Measurements from ENCODE around the gene TMEM132C. TPM values are rescaled to one million over a fixed set of nuclear protein-coding genes. Genes with fewer than 3 reads are reported as not detected.

TMEM132C gene
- total RNA-seq, 1 experiment from 2014 or later = not detected

DNA sequence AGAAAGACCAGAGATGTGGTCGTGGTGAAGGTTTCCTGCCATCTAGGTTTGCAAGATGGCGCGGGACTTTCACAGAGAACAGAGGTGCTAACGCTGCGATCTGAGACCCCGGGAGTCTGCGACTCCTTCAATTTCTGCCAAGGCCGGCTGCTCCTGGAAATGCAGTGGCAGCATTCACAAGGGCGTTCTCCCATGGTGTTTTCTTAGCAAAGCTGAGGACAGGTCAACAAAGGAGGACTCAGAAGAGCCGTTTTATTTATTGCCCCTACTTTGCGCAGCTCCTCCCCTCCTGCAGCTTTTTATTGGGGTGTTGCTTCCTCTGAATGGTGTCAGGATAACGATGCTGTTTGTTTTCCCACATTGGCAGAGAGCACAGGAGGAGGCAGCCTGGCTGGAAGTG lies 86.3 kb downstream of the TMEM132C start:
- no peak overlapping the region for H3K27ac ChIP-seq (ENCODE audit: low read length)
- H3K36me3 ChIP-seq (ENCODE audit: low read depth, low read length) = no peaks in the 10 kb centered on the region
- H3K9me2 ChIP-seq (replicated peaks; ENCODE audit: low read length) = no peaks in the 10 kb centered on the region
- no peak for ATAC-seq
- no peak overlapping the region for H3K4me3 ChIP-seq (ENCODE audit: low read length)
- intact Hi-C loops (cut with micrococcal nuclease) = no loop called here
- no peak overlapping the region for H3K4me2 ChIP-seq (ENCODE audit: low read length)
- H2AFZ ChIP-seq (ENCODE audit: low read length) = no peak overlapping the region
- no peaks in the 10 kb centered on the region for H3F3A ChIP-seq (ENCODE audit: low read length, unreplicated experiment)
- no peak for DNase-seq
- ChIA-PET POLR2A (ENCODE audit: unreplicated experiment) (no interaction called here), CTCF (no interaction called here)
- H3K9ac ChIP-seq (ENCODE audit: low read length) = no peak overlapping the region
- no TSS peak for BruUV-seq (replicated peaks)
- H3K4me1 ChIP-seq (ENCODE audit: insufficient read depth, low read length) = no peaks in the 10 kb centered on the region
- TF ChIP-seq EZH2 (IDR thresholded peaks at IDR 0.05; ENCODE audit: low read length, unreplicated experiment) (no peak), EZH2phosphoT487 (IDR thresholded peaks at IDR 0.05; ENCODE audit: borderline replicate concordance, low read length) (no peak)
- H3K9me3 ChIP-seq (ENCODE audit: low read length) = no peaks in the 10 kb centered on the region
- peaks cover 39% of the 10 kb centered on the region for H3K27me3 ChIP-seq (ENCODE audit: low read length)
- no peaks in the 10 kb centered on the region for H4K20me1 ChIP-seq (ENCODE audit: low read length)
- H3K79me2 ChIP-seq (ENCODE audit: low read length) = no peaks in the 10 kb centered on the region

DNA sequence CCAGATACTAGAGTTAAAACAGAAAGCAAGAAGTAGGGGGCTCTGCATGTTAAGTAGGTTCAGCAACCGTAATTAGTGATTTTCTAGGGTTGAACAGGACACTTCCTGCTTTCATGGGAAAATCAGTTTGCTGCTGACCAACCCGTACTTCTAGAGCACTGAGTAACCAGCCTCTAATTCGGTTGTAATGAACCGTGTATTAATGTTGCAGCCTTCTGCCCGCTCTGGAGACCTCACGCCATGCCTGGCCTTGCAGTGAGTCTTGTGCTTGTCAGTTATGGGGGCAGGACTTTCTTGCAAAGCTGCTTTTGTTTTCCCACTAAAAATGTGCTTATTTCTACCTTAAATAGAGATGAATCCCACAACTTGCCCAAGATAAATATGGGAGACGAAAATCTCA lies 89.6 kb downstream of the TMEM132C start:
- no peak overlapping the region for H3K9ac ChIP-seq (ENCODE audit: low read length)
- no peak overlapping the region for H3K27ac ChIP-seq (ENCODE audit: low read length)
- intact Hi-C loops (cut with micrococcal nuclease) = no loop called here
- no peak overlapping the region for H3K4me3 ChIP-seq (ENCODE audit: low read length)
- H3K9me3 ChIP-seq (ENCODE audit: low read length) = no peaks in the 10 kb centered on the region
- no peaks in the 10 kb centered on the region for H4K20me1 ChIP-seq (ENCODE audit: low read length)
- H3F3A ChIP-seq (ENCODE audit: low read length, unreplicated experiment) = no peaks in the 10 kb centered on the region
- H3K4me2 ChIP-seq (ENCODE audit: low read length) = no peak overlapping the region
- POLR2A ChIA-PET (ENCODE audit: unreplicated experiment) = interaction anchor here (0.6 kb wide), 1 partner anchor 83 kb away, joined by 3 read pairs; no protein-coding TSS in a partner anchor
- CTCF ChIA-PET = no interaction called here
- BruUV-seq (replicated peaks) = no TSS peak
- ATAC-seq = no peak
- H3K27me3 ChIP-seq (ENCODE audit: low read length) = peaks cover 59% of the 10 kb centered on the region
- H3K9me2 ChIP-seq (replicated peaks; ENCODE audit: low read length) = no peaks in the 10 kb centered on the region
- no peaks in the 10 kb centered on the region for H3K4me1 ChIP-seq (ENCODE audit: insufficient read depth, low read length)
- DNase-seq = no peak
- no peaks in the 10 kb centered on the region for H3K79me2 ChIP-seq (ENCODE audit: low read length)
- H3K36me3 ChIP-seq (ENCODE audit: low read depth, low read length) = no peaks in the 10 kb centered on the region
- TF ChIP-seq EZH2 (IDR thresholded peaks at IDR 0.05; ENCODE audit: low read length, unreplicated experiment) (no peak), EZH2phosphoT487 (IDR thresholded peaks at IDR 0.05; ENCODE audit: borderline replicate concordance, low read length) (no peak)
- TF ChIP-seq, protein P1, sequence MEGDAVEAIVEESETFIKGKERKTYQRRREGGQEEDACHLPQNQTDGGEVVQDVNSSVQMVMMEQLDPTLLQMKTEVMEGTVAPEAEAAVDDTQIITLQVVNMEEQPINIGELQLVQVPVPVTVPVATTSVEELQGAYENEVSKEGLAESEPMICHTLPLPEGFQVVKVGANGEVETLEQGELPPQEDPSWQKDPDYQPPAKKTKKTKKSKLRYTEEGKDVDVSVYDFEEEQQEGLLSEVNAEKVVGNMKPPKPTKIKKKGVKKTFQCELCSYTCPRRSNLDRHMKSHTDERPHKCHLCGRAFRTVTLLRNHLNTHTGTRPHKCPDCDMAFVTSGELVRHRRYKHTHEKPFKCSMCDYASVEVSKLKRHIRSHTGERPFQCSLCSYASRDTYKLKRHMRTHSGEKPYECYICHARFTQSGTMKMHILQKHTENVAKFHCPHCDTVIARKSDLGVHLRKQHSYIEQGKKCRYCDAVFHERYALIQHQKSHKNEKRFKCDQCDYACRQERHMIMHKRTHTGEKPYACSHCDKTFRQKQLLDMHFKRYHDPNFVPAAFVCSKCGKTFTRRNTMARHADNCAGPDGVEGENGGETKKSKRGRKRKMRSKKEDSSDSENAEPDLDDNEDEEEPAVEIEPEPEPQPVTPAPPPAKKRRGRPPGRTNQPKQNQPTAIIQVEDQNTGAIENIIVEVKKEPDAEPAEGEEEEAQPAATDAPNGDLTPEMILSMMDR (conservative IDR thresholded peaks at IDR 0.05; ENCODE audit: low read depth, low read length) = no peak
- no peak overlapping the region for H2AFZ ChIP-seq (ENCODE audit: low read length)

DNA sequence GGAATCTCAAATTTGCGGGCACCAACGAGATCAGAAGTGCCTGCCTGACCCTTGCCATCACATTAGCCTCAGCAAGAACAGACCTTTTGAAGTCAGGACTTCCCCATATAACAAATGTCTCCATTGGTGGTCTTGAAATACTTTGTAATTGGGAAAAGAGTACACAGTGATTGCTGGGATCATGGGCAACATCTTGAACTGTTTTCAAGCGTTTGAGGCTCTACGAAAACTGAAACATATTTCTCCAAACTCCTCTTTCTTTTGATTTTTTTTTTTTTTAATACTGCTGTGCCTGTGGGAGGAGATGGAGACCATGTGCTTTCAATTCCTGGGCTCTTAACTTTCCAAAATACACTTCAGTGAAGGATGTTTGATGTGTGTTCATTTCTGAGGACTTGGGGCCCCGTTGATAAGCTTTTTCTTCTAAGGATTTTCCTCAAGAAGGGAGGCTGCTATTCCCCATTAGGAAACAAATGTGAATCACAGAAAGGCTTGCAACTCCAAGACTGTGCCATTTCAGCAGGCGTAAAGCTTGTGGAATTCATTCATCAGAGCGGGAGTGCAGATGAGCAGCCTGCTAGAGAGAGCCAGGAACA lies 94.5 kb downstream of the TMEM132C start:
- H3K4me2 ChIP-seq (ENCODE audit: low read length) = no peak overlapping the region
- H3K79me2 ChIP-seq (ENCODE audit: low read length) = no peaks in the 10 kb centered on the region
- no peaks in the 10 kb centered on the region for H4K20me1 ChIP-seq (ENCODE audit: low read length)
- no TSS peak for BruUV-seq (replicated peaks)
- POLR2A ChIA-PET (ENCODE audit: unreplicated experiment) = no interaction called here
- no peak overlapping the region for H3K4me3 ChIP-seq (ENCODE audit: low read length)
- no peaks in the 10 kb centered on the region for H3K9me3 ChIP-seq (ENCODE audit: low read length)
- intact Hi-C loops (cut with micrococcal nuclease) = no loop called here
- no peaks in the 10 kb centered on the region for H3K9me2 ChIP-seq (replicated peaks; ENCODE audit: low read length)
- H3K9ac ChIP-seq (ENCODE audit: low read length) = no peak overlapping the region
- H3F3A ChIP-seq (ENCODE audit: low read length, unreplicated experiment) = no peaks in the 10 kb centered on the region
- H3K36me3 ChIP-seq (ENCODE audit: low read depth, low read length) = no peaks in the 10 kb centered on the region
- H3K27me3 ChIP-seq (ENCODE audit: low read length) = peaks cover 76% of the 10 kb centered on the region
- TF ChIP-seq EZH2phosphoT487 (IDR thresholded peaks at IDR 0.05; ENCODE audit: borderline replicate concordance, low read length) = no peak
- TF ChIP-seq EZH2 (IDR thresholded peaks at IDR 0.05; ENCODE audit: low read length, unreplicated experiment) = no peak
- TF ChIP-seq, protein P1 (conservative IDR thresholded peaks at IDR 0.05; ENCODE audit: low read depth, low read length) = no peak
- no peak overlapping the region for H3K27ac ChIP-seq (ENCODE audit: low read length)
- CTCF ChIA-PET = no interaction called here
- ATAC-seq (no peak), DNase-seq (no peak)
- no peak overlapping the region for H2AFZ ChIP-seq (ENCODE audit: low read length)
- H3K4me1 ChIP-seq (ENCODE audit: insufficient read depth, low read length) = no peaks in the 10 kb centered on the region
